ENCODE measurements around the gene BCAS4. TPM values are rescaled to one million over a fixed set of nuclear protein-coding genes. Genes with fewer than 3 reads are reported as not detected.

BCAS4 gene
- total RNA-seq, 1 donor from 2014 or later = 12.9 TPM

- DNase-seq (ENCODE audit: low spot score in 2 of 2, unreplicated experiment in 2 of 2) = no peak
- Mint-ChIP-seq H3K4me3 (no peak overlapping the region), H3K27ac (no peak overlapping the region), H3K9me3 (no peaks in the 10 kb centered on the region), H3K36me3 (peaks cover 2% of the 10 kb centered on the region), H3K4me1 (peaks cover 10% of the 10 kb centered on the region), H3K27me3 (ENCODE audit: low read depth) (no peaks in the 10 kb centered on the region)
- TF ChIP-seq CTCF (IDR thresholded peaks at IDR 0.05; ENCODE audit: unreplicated experiment) = no peak
Observed at GRCh38 chr20:50843331-50844276, 48.7 kb downstream of the BCAS4 start.

- H3K36me3 Mint-ChIP-seq = peaks cover 2% of the 10 kb centered on the region
- no peak for TF ChIP-seq CTCF (IDR thresholded peaks at IDR 0.05; ENCODE audit: unreplicated experiment)
- H3K4me1 Mint-ChIP-seq = peaks cover 8% of the 10 kb centered on the region
- H3K4me3 Mint-ChIP-seq = no peak overlapping the region
- H3K9me3 Mint-ChIP-seq = no peaks in the 10 kb centered on the region
- DNase-seq (ENCODE audit: low spot score in 2 of 2, unreplicated experiment in 2 of 2) = no peak
- H3K27me3 Mint-ChIP-seq (ENCODE audit: low read depth) = no peaks in the 10 kb centered on the region
- H3K27ac Mint-ChIP-seq = no peak overlapping the region
Observed at GRCh38 chr20:50844430-50845100, 49.7 kb downstream of the BCAS4 start.

DNA sequence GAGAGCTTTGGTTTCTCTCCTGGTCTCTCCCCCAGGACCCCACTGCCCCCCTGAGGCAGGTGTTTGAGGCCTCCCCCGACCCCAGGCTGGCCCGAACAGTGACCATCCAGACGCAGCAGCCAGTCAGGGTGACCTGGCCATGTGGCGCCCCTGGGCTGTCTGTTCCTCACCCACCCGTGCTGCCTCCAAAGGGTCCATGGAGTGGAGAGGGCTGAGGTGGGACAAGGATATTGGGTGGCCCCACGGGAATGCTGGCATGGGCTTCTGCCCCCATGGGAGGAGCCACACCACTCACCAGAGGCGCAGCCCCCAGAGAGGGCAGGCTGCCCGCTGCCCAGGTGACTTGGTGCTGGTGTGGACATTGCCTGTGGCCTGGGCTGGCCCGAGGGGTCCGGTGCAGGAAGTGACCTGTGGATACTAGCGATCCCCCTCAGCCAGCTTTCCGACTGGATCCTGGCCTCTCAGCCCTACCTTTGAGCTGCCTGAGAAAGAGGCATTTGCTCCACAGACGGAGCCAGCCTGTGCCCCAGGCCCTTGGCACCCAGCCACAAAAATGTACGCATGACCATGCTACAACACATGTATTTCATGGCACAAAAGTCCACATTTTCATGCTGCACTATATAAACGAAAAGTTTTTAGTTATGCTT, 50.8 kb downstream of the BCAS4 start:
- Mint-ChIP-seq H3K4me3 (no peak overlapping the region), H3K9me3 (no peaks in the 10 kb centered on the region), H3K27ac (no peak overlapping the region), H3K27me3 (ENCODE audit: low read depth) (no peaks in the 10 kb centered on the region), H3K36me3 (peaks cover 2% of the 10 kb centered on the region), H3K4me1 (peaks cover 9% of the 10 kb centered on the region)
- no peak for TF ChIP-seq CTCF (IDR thresholded peaks at IDR 0.05; ENCODE audit: unreplicated experiment)
- DNase-seq (ENCODE audit: low spot score in 2 of 2, unreplicated experiment in 2 of 2) = no peak

DNA sequence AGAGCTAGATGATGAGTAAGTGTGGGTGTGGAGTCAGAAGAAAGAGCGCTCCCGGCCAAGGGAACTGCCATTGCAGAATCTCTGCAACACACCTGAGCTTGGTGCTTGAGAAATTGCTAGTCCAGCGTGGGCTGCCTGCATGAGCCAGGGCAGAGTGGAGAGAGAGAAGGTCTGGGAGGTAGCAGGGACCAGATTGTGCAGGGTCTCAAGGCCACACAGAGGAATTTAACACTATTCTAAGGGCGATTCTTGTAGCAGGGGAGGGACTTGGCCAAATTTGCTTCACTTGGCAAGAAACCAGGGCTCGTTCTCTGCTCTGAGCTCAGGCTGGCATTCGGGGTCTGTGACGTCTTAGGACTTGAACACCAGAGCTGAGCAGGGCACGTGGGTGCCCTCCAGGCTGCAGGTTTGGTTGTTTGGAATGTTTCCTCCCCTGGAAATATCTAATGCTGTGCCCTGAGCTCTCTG, 53.5 kb downstream of the BCAS4 start:
- Mint-ChIP-seq H3K27me3 (ENCODE audit: low read depth) (no peaks in the 10 kb centered on the region), H3K36me3 (peaks cover 2% of the 10 kb centered on the region), H3K4me1 (peaks cover 9% of the 10 kb centered on the region), H3K9me3 (no peaks in the 10 kb centered on the region), H3K27ac (no peak overlapping the region), H3K4me3 (no peak overlapping the region)
- TF ChIP-seq CTCF (IDR thresholded peaks at IDR 0.05; ENCODE audit: unreplicated experiment) = no peak
- no peak for DNase-seq (ENCODE audit: low spot score in 2 of 2, unreplicated experiment in 2 of 2)

- no peak for TF ChIP-seq CTCF (IDR thresholded peaks at IDR 0.05; ENCODE audit: unreplicated experiment)
- Mint-ChIP-seq H3K27me3 (ENCODE audit: low read depth) (no peaks in the 10 kb centered on the region), H3K27ac (peak overlapping the region; percentile 31), H3K4me3 (no peak overlapping the region), H3K36me3 (peaks cover 2% of the 10 kb centered on the region), H3K4me1 (peaks cover 9% of the 10 kb centered on the region), H3K9me3 (no peaks in the 10 kb centered on the region)
- DNase-seq (ENCODE audit: low spot score in 2 of 2, unreplicated experiment in 2 of 2) = no peak
Observed at GRCh38 chr20:50848846-50849673, 54.2 kb downstream of the BCAS4 start.

All from mesothelial cell of epicardium (in vitro differentiated cells).